HL-60 (cell line): Measurements from ENCODE around the gene FGF14.

ENCODE experiments used
- GABPA ChIP-seq: IDR thresholded peaks from 2 replicates; pipeline ENCODE4 v1.6.1; 2012; ENCODE audit warnings: low read depth
- REST ChIP-seq: IDR thresholded peaks from 2 replicates; pipeline ENCODE4 v1.6.1; 2012; ENCODE audit warnings: low read depth; ENCODE audit not compliant: insufficient replicate concordance
- TF ChIP-seq, protein P1 (sequence below): IDR thresholded peaks from one replicate; pipeline ENCODE4 v1.5.1; 2011; ENCODE audit warnings: low read length, control low read depth, inconsistent platforms; ENCODE audit not compliant: insufficient read depth

DNA sequence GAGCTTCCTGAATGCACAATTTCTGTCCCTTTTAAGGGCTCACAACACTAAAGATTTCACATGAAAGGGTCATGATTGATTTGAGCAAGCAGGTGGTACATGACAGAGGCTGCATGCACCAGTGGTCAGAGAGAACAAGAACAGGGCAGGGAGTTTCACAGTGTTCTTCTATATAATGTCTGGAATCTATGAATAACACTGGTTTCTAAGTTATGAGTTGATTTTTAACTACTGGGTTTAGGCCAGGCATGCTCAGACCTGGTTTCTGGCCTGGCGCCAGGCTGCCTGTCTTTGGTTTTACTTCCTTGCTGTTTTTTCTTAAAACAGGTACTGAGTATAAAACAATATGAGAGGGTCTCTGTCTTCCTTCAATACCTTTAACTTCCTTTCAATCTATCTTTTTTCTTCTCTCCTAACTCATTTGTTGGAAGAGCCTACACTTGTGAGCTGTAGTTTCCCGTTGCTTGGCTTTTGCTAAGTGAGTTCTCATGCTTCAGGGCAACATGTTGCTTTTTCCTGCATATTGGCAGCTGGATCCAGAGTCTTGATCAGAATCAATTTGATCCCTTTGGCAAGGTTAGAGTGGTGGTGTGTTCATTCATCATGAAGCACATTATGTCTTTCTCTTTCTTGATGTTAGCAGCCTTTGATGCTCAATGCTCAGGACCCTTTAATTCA, 38.5 kb upstream of the FGF14 start:
- TF ChIP-seq, protein P1, sequence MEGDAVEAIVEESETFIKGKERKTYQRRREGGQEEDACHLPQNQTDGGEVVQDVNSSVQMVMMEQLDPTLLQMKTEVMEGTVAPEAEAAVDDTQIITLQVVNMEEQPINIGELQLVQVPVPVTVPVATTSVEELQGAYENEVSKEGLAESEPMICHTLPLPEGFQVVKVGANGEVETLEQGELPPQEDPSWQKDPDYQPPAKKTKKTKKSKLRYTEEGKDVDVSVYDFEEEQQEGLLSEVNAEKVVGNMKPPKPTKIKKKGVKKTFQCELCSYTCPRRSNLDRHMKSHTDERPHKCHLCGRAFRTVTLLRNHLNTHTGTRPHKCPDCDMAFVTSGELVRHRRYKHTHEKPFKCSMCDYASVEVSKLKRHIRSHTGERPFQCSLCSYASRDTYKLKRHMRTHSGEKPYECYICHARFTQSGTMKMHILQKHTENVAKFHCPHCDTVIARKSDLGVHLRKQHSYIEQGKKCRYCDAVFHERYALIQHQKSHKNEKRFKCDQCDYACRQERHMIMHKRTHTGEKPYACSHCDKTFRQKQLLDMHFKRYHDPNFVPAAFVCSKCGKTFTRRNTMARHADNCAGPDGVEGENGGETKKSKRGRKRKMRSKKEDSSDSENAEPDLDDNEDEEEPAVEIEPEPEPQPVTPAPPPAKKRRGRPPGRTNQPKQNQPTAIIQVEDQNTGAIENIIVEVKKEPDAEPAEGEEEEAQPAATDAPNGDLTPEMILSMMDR, result no peak
- no peak for TF ChIP-seq REST
- no peak for TF ChIP-seq GABPA
